H9 (cell line): ENCODE measurements around the gene EML4. TPM values are rescaled to one million over a fixed set of nuclear protein-coding genes. Genes with fewer than 3 reads are reported as not detected.

Experiments
- DNase-seq: peaks from one replicate; pipeline ENCODE4 v3.0.0-alpha.2; 2017
- H2AFZ ChIP-seq: one replicate; pipeline ENCODE4 v1.6.1; 2013; ENCODE audit warnings: mild to moderate bottlenecking, low read length, control low read depth, moderate library complexity
- H2AK5ac ChIP-seq: 2 replicates; pipeline ENCODE4 v1.6.1; 2013; ENCODE audit warnings: low read length, control low read depth, mixed read lengths; ENCODE audit not compliant: insufficient read length
- H2BK120ac ChIP-seq: one replicate; pipeline ENCODE4 v1.6.1; 2013; ENCODE audit warnings: low read depth, mild to moderate bottlenecking, low read length, control low read depth, inconsistent platforms; ENCODE audit not compliant: poor library complexity, severe bottlenecking
- H2BK12ac ChIP-seq: 2 replicates; pipeline ENCODE4 v1.6.1; 2013; ENCODE audit warnings: low read length, control low read depth, mixed read lengths, low read depth; ENCODE audit not compliant: insufficient read length
- H2BK15ac ChIP-seq: 2 replicates; pipeline ENCODE4 v1.6.1; 2013; ENCODE audit warnings: low read depth, low read length, control low read depth
- H2BK20ac ChIP-seq: one replicate; pipeline ENCODE4 v1.6.1; 2013; ENCODE audit warnings: low read depth, mild to moderate bottlenecking, low read length, control low read depth, inconsistent platforms; ENCODE audit not compliant: poor library complexity, severe bottlenecking
- H2BK5ac ChIP-seq: 2 replicates; pipeline ENCODE4 v1.6.1; 2013; ENCODE audit warnings: low read length, control low read depth, mixed read lengths; ENCODE audit not compliant: insufficient read length
- H3K14ac ChIP-seq: 2 replicates; pipeline ENCODE4 v1.6.1; 2013; ENCODE audit warnings: low read length, control low read depth; ENCODE audit not compliant: insufficient read depth
- H3K18ac ChIP-seq: 2 replicates; pipeline ENCODE4 v1.6.1; 2013; ENCODE audit warnings: low read depth, mild to moderate bottlenecking, mixed read lengths, low read length, control low read depth; ENCODE audit not compliant: insufficient read length
- H3K23ac ChIP-seq: 2 replicates; pipeline ENCODE4 v1.6.1; 2013; ENCODE audit warnings: low read length, control low read depth, mixed read lengths, low read depth; ENCODE audit not compliant: insufficient read length
- H3K23me2 ChIP-seq: 2 replicates; pipeline ENCODE4 v1.6.1; 2013; ENCODE audit warnings: low read depth, mild to moderate bottlenecking, mixed read lengths, low read length, control low read depth; ENCODE audit not compliant: insufficient read length, poor library complexity, severe bottlenecking
- H3K27ac ChIP-seq: 2 replicates; pipeline ENCODE4 v1.5.1; 2013; ENCODE audit warnings: low read length, control low read depth, mixed read lengths, low read depth; ENCODE audit not compliant: insufficient read length
- H3K27me3 ChIP-seq: 2 replicates; pipeline ENCODE4 v1.6.1; 2013; ENCODE audit warnings: low read length, control low read depth, inconsistent platforms; ENCODE audit not compliant: insufficient read depth
- H3K4ac ChIP-seq: 2 replicates; pipeline ENCODE4 v1.6.1; 2013; ENCODE audit warnings: low read depth, mild to moderate bottlenecking, control low read depth, inconsistent platforms, low read length, moderate library complexity
- H3K4me1 ChIP-seq: 2 replicates; pipeline ENCODE4 v1.6.1; 2013; ENCODE audit warnings: low read length, control low read depth, inconsistent platforms; ENCODE audit not compliant: insufficient read depth
- H3K4me2 ChIP-seq: 2 replicates; pipeline ENCODE4 v1.6.1; 2013; ENCODE audit warnings: low read length, control low read depth, mixed read lengths; ENCODE audit not compliant: insufficient read length, insufficient read depth
- H3K56ac ChIP-seq: 2 replicates; pipeline ENCODE4 v1.6.1; 2013; ENCODE audit warnings: low read depth, mild to moderate bottlenecking, mixed read lengths, low read length, control low read depth; ENCODE audit not compliant: insufficient read length
- H3K79me1 ChIP-seq: 2 replicates; pipeline ENCODE4 v1.6.1; 2013; ENCODE audit warnings: low read depth, mild to moderate bottlenecking, moderate library complexity, low read length, control low read depth, inconsistent platforms; ENCODE audit not compliant: insufficient read depth, poor library complexity, severe bottlenecking
- H3K79me2 ChIP-seq: 2 replicates; pipeline ENCODE4 v1.6.1; 2013; ENCODE audit warnings: low read length, control low read depth, inconsistent platforms; ENCODE audit not compliant: insufficient read depth
- H3K9ac ChIP-seq: 2 replicates; pipeline ENCODE4 v1.6.1; 2013; ENCODE audit warnings: low read length, control low read depth, mixed read lengths; ENCODE audit not compliant: insufficient read length; ENCODE audit errors: extremely low read depth
- H3K9me3 ChIP-seq: one replicate; pipeline ENCODE4 v1.6.1; 2013; ENCODE audit warnings: low read depth, low read length, inconsistent platforms; ENCODE audit not compliant: control insufficient read depth
- H3T11ph ChIP-seq: one replicate; pipeline ENCODE4 v1.6.1; 2013; ENCODE audit warnings: mild to moderate bottlenecking, low read length, control low read depth, inconsistent platforms
- H4K20me1 ChIP-seq: one replicate; pipeline ENCODE4 v1.6.1; 2013; ENCODE audit not compliant: control insufficient read depth, insufficient read length, insufficient read depth
- H4K5ac ChIP-seq: 2 replicates; pipeline ENCODE4 v1.6.1; 2013; ENCODE audit warnings: low read depth, mild to moderate bottlenecking, mixed read lengths, low read length, control low read depth; ENCODE audit not compliant: insufficient read length
- H4K8ac ChIP-seq: replicated peaks from 2 replicates; pipeline ENCODE4 v1.6.1; 2013; ENCODE audit warnings: low read length, control low read depth, mixed read lengths, low read depth; ENCODE audit not compliant: insufficient read length
- H4K91ac ChIP-seq: 2 replicates; pipeline ENCODE4 v1.6.1; 2013; ENCODE audit warnings: low read depth, mild to moderate bottlenecking, moderate library complexity, mixed read lengths, low read length, control low read depth; ENCODE audit not compliant: insufficient read length
- H3K27ac Mint-ChIP-seq, 3 experiments: 2 replicates in 2 of 3; 3 replicates in 1 of 3; pipeline ENCODE4 v1.8.0; 2020 to 2021; ENCODE audit warnings: mixed read lengths in 3 of 3, mild to moderate bottlenecking in 1 of 3, moderate library complexity in 1 of 3
- H3K27me3 Mint-ChIP-seq: 2 replicates; pipeline ENCODE4 v1.8.0; 2021; ENCODE audit warnings: low read depth, mild to moderate bottlenecking, moderate library complexity, mixed read lengths
- H3K36me3 Mint-ChIP-seq, 3 experiments: 2 replicates in 2 of 3; 3 replicates in 1 of 3; pipeline ENCODE4 v1.8.0; 2020 to 2021; ENCODE audit warnings: low read depth in 3 of 3, mixed read lengths in 3 of 3; ENCODE audit not compliant: insufficient read depth in 1 of 3
- H3K4me1 Mint-ChIP-seq, 2 experiments: 2 replicates each; pipeline ENCODE4 v1.8.0; 2020; ENCODE audit warnings: mixed read lengths in 2 of 2
- H3K4me3 Mint-ChIP-seq, 2 experiments: 2 replicates in 1 of 2; 3 replicates in 1 of 2; pipeline ENCODE4 v1.8.0; 2020 to 2021; ENCODE audit warnings: mild to moderate bottlenecking in 2 of 2, mixed read lengths in 2 of 2, moderate library complexity in 1 of 2
- H3K9me3 Mint-ChIP-seq, 2 experiments: 2 replicates in 1 of 2; 3 replicates in 1 of 2; pipeline ENCODE4 v1.8.0; 2020; ENCODE audit warnings: mild to moderate bottlenecking in 2 of 2, mixed read lengths in 2 of 2, moderate library complexity in 1 of 2
- WGBS: extraction: QIAGEN DNeasy Blood & Tissue Kit; methylation state at CpG from one replicate; pipeline ENCODE4 v1.1.7; 2013; ENCODE audit warnings: missing lambda C conversion rate, low lambda C conversion rate, mixed read lengths; ENCODE audit not compliant: insufficient read length; ENCODE audit errors: extremely low coverage; 5-methylcytosine and 5-hydroxymethylcytosine counted together
- total RNA-seq: library from RNA; stranded (reverse); gene quantifications from 2 replicates; pipeline ENCODE4 v1.2.1, GENCODE V29; 2021
- TF ChIP-seq, protein P1 (sequence below): fragments of 200-600 bp; sonication (generic); conservative IDR thresholded peaks from 3 replicates; pipeline ENCODE4 v1.8.0; 2021; ENCODE audit warnings: antibody characterized with exemption, mild to moderate bottlenecking

The EML4 gene
- total RNA-seq, 1 experiment from 2014 or later, result 68.6 TPM

DNA sequence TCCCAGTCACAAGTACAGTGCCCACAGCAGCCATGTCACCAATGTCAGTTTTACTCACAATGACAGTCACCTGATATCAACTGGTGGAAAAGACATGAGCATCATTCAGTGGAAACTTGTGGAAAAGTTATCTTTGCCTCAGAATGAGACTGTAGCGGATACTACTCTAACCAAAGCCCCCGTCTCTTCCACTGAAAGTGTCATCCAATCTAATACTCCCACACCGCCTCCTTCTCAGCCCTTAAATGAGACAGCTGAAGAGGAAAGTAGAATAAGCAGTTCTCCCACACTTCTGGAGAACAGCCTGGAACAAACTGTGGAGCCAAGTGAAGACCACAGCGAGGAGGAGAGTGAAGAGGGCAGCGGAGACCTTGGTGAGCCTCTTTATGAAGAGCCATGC lies 160.6 kb downstream of the EML4 start:
- H4K5ac ChIP-seq, result no peak overlapping the region
- H3K9ac ChIP-seq, result no peak overlapping the region
- H3K79me2 ChIP-seq, result no peaks in the 10 kb centered on the region
- H3K14ac ChIP-seq, result no peak overlapping the region
- H3K18ac ChIP-seq, result no peak overlapping the region
- no peak overlapping the region for H2AK5ac ChIP-seq
- no peaks in the 10 kb centered on the region for H4K20me1 ChIP-seq
- no peak overlapping the region for H3K4ac ChIP-seq
- H2BK20ac ChIP-seq, result no peak overlapping the region
- H3K23ac ChIP-seq, result no peak overlapping the region
- no peak for DNase-seq
- Mint-ChIP-seq H3K9me3 (no peaks in the 10 kb centered on the region), H3K27ac (no peak overlapping the region; a peak in 1 of 7 replicates), H3K4me1 (no peaks in the 10 kb centered on the region), H3K4me3 (no peak overlapping the region), H3K27me3 (no peaks in the 10 kb centered on the region), H3K36me3 (peaks cover 20 to 52% (median 42%) of the 10 kb centered on the region in 3 experiments; a peak in 6 of 7 replicates)
- no peaks in the 10 kb centered on the region for H3K27me3 ChIP-seq
- no peaks in the 10 kb centered on the region for H3K4me1 ChIP-seq
- H3K27ac ChIP-seq, result no peak overlapping the region
- H2BK12ac ChIP-seq, result no peak overlapping the region
- H2BK120ac ChIP-seq, result no peak overlapping the region
- no peak overlapping the region for H2AFZ ChIP-seq
- WGBS, result no CpG with 5 or more reads among the region's 5 CpGs
- no peaks in the 10 kb centered on the region for H3K9me3 ChIP-seq
- no peaks in the 10 kb centered on the region for H3K79me1 ChIP-seq
- no peaks in the 10 kb centered on the region for H3K23me2 ChIP-seq
- H3K4me2 ChIP-seq, result no peak overlapping the region
- no peak overlapping the region for H2BK15ac ChIP-seq
- H3T11ph ChIP-seq, result no peak overlapping the region
- no peak overlapping the region for H4K8ac ChIP-seq
- no peak overlapping the region for H2BK5ac ChIP-seq
- TF ChIP-seq, protein P1, sequence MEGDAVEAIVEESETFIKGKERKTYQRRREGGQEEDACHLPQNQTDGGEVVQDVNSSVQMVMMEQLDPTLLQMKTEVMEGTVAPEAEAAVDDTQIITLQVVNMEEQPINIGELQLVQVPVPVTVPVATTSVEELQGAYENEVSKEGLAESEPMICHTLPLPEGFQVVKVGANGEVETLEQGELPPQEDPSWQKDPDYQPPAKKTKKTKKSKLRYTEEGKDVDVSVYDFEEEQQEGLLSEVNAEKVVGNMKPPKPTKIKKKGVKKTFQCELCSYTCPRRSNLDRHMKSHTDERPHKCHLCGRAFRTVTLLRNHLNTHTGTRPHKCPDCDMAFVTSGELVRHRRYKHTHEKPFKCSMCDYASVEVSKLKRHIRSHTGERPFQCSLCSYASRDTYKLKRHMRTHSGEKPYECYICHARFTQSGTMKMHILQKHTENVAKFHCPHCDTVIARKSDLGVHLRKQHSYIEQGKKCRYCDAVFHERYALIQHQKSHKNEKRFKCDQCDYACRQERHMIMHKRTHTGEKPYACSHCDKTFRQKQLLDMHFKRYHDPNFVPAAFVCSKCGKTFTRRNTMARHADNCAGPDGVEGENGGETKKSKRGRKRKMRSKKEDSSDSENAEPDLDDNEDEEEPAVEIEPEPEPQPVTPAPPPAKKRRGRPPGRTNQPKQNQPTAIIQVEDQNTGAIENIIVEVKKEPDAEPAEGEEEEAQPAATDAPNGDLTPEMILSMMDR, result no peak
- no peak overlapping the region for H3K56ac ChIP-seq
- no peak overlapping the region for H4K91ac ChIP-seq
